Measurements from ENCODE around the gene COQ10A.

GRCh38 chr12:56311003-56311402, 44.3 kb downstream of the COQ10A start:
- TF ChIP-seq CTCF (CRISPR knock-in tag; IDR thresholded peaks at IDR 0.05) (no peak), ZNF354B (CRISPR knock-in tag; IDR thresholded peaks at IDR 0.05) (no peak), BRF2 (CRISPR knock-in tag; IDR thresholded peaks at IDR 0.05) (no peak), TCF7L2 (IDR thresholded peaks at IDR 0.05; ENCODE audit: low read depth, low read length) (no peak), TEAD2 (CRISPR knock-in tag; IDR thresholded peaks at IDR 0.05) (no peak), SMAD3 (CRISPR knock-in tag; IDR thresholded peaks at IDR 0.05) (no peak), ZBTB49 (CRISPR knock-in tag; IDR thresholded peaks at IDR 0.05; ENCODE audit: borderline replicate concordance) (no peak)

Data from HepG2 (cell line).